HG03108 (cell line): ENCODE measurements around the gene PRICKLE3.
A peak's percentile ranks its signal among the peaks of the same experiment; 100 is the strongest.
"Not testable (repeated sequence)": the region's sequence is repeated elsewhere in the genome, so short reads cannot be mapped to it uniquely, and the experiment has no call there.

Experiments used
- ATAC-seq: cut with Tn5 transposase; IDR thresholded peaks from one replicate; pipeline ENCODE4 v1.9.1; 2021; ENCODE audit warnings: moderate library complexity; ENCODE audit not compliant: unreplicated experiment

The PRICKLE3 gene

DNA sequence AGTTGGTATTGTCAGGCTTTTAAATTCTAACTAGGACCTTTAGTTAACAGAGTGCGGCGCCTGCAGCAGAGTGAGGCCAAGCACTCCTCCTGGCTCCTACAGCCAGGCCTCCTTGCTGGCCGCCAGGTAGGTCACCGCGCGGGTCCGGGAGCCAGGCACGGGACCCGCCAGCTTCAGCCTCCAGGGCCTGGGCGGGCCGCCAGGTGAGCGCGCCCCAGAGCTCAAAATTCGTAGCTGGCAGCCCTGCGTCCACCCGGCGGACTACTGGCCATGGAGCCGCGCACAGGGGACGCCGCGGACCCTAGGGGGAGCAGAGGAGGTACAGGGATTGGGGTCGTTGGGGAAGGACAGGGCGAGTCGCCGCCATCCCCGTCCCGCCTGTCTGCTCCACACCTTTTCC is 23.6 kb downstream of the PRICKLE3 start, which contains the start of gene MAGIX:
Gene MAGIX (plus strand): TSS at position 139 of the 400 bp plus-strand sequence. CDS start 132 bp downstream, at position 271.
- ATAC-seq, result no peak

DNA sequence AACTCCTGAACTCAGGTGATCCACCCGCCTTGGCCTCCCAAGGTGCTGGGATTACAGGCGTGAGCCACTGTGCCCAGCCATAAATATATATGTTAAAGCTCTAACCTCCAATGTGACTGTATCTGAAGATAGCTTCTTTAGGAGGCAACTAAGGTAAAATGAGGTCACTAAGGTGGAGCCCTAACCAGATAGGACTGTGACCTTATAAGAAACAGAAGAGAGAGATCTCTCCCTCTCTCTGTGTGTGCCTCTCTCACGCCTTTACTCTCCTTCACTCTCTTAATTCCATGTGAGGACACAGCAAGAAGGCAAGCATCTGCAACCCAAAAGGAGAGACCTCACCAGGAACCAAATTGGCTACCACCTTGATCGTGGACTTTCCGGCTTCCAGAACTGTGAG is 24.5 kb downstream of the PRICKLE3 start:
- no peak for ATAC-seq

DNA sequence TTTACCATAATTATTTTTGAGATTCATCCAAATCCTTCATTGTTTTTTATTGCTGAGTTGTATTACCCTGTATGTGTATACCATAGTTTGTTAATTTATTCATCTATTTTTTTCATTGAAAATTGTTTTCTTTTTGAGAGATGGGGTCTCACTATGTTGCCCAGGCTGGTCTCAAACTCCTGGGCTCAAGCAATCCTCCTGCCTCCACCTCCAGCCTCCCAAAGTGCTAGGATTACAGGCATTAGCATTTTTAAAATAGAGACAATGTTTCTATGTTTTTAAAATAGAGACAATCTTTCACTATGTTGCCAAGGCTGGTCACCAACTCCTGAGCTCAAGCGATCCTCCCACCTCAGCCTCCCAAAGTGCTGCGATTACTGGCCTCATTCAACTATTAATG is 25.3 kb downstream of the PRICKLE3 start:
- ATAC-seq, result no peak

DNA sequence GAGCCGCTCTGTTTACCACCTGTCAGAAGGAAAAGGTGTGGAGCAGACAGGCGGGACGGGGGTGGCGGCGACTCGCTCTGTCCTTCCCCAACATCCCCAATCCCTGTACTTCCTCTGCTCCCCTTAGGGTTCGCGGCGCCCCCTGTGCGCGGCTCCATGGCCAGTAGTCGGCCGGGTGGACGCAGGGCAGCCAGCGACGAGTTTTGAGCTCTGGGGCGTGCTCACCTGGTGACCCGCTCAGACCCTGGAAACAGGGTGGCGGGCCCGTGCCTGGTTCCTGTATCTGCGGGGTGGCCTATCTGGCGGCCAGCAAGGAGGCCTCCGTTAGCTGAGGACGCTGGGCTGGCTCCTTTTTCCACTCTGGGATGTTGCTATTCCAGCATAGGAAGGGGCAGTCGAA is 29.0 kb downstream of the PRICKLE3 start:
- ATAC-seq, result no peak

DNA sequence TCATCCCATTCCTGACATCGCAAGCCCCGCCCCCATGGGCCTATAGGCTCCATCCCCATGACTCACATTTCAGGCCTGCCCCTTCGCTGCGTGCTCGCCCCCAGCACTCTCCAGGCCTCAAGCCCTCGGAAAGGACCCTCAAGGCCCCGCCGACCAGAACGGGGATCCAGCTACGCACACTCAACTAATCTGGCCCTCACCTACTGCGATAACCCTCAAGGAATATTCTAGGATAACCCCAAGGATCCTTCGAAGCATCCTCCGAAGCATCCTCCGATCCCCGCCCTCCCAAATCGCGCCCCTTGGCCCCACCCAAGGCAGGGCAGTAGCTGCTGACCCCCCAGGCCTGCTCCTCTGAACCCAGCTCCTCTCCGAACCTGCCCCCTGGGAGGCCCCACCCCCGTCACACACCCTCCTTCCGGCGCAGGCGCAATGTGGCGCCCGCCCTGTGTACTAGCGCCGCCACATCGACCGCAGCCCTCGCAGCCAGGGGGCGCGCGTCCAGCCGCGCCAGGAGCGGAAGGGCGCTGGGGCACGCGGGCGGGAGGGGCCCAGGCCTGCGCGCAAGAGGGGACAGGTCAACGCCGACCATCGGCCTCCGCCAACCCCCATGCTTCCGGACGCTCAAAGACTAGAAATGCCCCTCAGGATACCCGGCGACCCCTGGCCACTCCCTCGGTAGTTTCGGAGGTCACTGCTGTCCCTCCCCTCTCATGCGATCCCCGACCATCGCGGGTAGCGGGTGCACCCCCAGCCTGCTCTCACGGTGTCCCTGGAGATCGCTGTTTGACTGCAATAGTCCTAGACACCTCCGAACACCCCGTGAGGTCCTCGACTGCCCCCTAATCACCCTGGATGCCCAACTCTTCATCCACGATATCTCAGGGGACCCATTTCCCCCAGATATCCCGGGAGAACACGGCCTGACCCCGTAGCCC is 30.0 kb downstream of the PRICKLE3 start:
- ATAC-seq, result peak; percentile 78

DNA sequence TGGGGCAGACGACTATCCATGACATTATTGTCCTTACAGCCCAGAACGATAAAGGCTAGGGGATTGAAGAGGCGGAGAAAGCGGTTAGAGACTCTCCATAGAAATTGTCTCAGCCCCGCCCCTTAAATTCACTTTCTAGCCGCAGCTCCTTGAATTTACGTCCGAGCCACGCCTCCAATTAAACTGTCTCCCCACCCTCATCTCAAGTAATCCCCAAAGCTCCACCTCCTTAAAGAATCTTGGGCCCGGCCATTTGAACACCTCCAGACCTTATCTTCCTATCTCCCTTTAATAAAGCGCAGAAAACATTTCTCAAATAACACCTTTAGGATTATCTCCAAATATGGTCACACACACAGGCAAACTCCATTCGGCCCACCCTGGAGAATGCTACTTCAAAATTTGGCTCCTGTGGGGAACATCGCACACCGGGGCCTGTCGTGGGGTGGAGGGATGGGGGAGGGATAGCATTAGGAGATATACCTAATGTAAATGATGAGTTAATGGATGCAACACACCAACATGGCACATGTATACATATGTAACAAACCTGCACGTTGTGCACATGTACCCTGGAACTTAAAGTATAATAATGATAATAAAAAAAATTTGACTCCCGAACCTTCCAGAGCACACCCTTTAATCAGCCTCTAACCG is 30.8 kb downstream of the PRICKLE3 start:
- ATAC-seq, result no peak

DNA sequence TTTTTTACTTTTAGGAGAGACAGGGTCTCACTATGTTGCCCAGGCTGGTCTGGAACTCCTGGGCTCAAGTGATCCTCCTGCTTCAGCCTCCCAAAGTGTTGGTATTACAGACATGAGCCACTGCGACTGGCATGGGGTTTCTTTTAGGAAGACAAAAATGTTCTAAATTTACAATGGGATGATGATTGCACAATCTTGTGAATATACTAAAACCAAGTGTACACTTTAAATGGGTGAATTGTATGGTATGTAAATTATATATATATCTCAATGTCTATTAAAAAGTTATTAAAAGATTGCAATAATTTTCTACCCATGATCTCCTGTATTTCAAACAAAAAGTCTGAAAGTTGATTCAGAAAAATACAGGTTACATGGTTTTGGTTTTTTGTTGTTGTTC is 32.7 kb downstream of the PRICKLE3 start:
- ATAC-seq, result no peak

DNA sequence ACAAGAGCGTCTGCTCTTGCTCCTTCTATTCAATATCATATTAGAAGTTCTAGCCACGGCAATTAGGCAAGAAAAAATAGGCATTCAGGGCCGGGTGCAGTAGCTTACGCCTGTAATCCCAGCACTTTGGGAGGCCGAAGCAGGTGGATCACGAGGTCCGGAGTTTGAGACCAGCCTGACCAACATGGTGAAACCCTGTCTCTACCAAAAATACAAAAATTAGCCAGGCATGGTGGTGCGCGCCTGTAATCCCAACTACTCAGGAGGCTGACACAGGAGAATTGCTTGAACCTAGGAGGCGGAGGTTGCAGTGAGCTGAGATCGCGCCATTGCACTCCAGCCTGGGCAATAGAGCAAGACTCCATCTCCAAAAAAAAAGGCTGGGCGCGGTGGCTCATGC is 36.9 kb downstream of the PRICKLE3 start:
- not testable (repeated sequence) for ATAC-seq

DNA sequence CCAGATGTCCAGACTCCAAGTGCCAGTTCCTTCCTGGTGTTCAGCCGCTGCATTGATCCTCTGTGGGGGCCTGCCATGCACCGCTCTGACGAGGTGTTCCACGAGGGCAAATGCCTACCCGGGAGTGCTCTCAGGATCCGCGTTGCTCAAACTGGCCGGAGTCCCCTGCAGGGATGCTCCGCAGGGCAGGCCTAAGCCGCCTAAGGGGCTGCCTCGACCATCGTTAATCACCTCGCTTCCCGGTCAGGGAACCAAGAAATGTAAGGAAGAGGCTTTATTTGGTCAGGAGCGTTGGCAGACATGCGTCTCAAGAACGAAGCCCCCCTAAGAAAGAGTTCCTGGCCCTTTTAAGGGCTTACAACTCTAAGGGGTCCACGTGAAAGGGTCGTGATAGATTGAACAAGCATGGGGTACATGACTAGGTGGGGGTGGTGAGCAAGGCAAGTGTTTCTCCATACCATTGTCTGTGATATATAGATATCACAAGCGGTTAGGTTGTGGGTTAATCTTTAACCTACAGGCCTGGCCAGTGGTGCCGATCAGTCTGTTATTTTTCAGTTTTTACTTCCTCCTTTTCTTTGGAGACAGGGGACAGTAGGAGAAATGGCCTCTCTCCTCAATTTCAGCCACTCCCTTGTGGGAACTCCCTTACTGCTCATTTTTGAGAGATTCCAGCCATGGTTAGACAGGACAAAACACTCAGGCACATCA is 37.6 kb downstream of the PRICKLE3 start:
- ATAC-seq, result not testable (repeated sequence)

DNA sequence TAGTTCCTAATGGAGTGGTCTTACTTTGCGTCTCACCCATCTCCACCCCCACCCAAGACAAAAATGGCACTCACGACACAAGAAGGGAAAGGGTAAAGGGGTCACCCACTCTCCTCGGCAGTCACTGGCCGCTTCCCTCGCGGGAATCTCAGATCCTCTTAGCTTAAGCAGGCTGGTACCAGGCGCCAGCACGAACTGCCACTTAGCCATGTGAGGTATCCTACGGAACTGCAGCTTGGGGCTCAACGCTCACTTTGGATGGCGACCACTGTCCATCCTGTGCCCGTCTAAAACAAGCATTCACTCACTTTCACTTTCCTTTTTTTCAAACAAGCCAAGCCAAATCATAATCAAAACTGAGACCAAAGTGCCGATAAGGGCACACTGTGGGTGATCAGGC is 38.2 kb downstream of the PRICKLE3 start:
- no peak for ATAC-seq

DNA sequence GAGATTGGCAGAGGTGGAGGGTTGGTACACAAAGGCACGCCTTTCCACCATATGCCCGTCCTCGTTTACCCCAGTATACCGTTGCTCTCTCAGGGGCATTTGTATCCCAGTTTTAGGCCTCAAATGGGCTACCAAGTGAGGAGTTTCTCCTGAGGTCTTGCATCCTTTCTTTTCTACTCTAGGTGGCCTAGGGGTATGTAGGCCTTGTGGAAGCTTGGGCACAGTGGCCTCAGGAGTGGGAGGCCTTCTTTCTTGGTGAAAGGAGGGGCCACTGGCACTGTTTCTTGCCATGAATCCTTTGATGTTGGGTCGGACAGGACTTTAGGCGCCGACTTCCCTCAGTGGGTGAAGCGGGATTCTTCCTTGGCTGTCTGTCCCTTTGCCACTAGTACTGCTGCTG is 38.9 kb downstream of the PRICKLE3 start:
- no peak for ATAC-seq

DNA sequence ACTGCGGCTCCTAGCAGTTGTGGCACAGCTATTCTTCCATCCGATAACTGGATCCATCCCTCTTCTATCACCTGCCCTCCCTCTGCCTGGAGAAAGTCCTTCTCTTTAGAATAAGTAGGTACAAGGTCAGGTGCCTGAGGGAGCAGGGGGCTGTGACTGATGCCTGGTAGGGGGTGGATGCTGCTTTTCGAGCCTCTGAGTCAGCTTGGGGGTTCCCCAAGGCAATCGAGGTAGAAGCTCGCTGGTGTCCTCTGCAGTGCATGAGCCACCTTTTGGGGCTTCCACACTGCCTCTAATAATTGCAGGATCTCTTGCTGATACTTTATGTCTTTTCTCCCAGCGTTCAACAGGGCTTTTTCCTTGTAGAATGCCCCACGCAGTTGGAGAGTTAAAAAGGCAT is 43.0 kb downstream of the PRICKLE3 start:
- ATAC-seq, result not testable (repeated sequence)

DNA sequence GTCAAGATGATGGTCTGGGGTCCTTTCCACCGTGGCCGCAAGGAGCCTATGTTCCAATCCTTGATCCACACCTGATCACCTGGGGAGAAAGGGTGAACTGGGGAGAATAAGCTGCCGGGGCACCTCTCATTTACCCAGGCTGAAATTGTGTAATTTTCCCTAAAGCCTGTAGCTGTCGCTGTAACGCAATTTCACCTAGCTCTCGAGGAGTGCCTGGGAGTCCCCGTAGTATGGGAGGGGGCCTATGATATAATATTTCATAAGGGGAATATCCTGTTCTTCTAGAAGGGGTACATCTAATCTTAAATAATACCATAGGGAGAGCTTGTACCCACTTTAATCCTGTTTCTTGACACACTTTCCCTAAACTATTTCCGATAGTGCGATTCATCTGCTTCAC is 43.9 kb downstream of the PRICKLE3 start:
- ATAC-seq, result not testable (repeated sequence)

DNA sequence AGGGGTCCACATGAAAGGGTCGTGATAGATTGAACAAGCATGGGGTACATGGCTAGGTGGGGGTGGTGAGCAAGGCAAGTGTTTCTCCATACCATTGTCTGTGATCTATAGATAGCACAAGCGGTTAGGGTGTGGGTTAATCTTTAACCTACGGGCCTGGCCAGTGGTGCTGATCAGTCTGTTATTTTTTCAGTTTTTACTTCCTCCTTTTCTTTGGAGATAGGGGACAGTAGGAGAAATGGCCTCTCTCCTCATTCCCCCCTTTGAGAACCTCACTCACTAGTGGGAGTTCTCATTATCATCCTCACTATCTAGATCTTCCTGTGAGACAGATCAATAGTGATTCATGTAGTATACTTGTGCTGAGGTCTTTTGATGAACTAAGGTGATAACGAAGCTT is 46.5 kb downstream of the PRICKLE3 start:
- ATAC-seq, result no peak

DNA sequence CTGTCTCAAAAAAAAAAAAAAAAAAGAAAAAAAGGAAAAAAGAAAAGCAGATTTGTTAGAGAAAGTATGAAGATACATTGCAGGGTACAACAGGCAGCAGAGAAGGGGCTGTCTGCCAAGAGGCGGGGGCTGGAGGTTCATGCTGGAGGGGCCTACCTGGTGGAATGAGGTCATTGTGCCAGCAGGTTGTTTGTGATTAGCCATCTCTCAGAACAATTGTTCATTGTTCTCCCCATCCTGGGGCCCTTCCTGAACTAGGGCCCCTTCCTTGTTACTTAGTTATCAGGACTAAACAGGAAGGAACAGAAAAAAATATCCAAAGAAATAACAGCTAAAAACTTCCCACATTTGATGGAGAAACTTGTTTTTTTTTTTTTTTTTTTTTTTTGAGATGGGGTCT is 48.7 kb downstream of the PRICKLE3 start:
- ATAC-seq, result no peak

DNA sequence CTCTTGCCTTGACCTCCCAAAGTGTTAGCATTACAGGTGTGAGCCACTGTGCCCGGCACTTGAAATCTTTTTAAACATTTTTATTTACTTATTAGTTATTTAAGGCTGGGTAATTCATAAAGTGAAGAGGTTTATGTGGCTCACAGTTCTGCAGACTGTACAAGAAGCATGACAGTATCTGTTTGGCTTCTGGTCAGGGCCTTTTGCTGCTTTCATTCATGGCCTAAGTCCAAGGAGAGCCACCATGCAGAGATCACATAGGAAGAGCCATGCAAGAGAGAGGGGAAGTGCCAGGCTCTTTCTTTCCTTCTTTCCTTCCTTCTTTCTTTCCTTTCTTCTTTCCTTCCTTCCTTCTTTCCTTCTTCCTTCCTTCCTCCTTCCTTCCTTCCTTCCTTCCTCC is 52.4 kb downstream of the PRICKLE3 start:
- no peak for ATAC-seq

DNA sequence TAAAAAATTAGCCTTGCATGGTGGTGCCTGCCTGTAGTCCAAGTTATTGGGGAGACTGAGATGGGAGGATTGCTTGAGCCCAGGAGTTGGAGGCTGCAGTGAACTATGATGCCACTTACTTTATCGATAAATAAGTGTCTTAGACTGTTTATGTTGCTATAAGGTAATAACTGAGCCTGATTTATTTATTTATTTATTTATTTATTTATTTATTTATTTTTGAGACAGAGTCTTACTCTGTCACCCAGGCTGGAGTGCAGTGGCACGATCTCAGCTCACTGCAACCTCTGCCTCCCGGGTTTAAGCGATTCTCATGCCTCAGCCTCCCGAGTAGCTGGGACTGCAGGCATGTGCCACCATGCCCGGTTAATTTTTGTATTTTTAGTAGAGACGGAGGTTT is 53.9 kb downstream of the PRICKLE3 start:
- ATAC-seq, result not testable (repeated sequence)

DNA sequence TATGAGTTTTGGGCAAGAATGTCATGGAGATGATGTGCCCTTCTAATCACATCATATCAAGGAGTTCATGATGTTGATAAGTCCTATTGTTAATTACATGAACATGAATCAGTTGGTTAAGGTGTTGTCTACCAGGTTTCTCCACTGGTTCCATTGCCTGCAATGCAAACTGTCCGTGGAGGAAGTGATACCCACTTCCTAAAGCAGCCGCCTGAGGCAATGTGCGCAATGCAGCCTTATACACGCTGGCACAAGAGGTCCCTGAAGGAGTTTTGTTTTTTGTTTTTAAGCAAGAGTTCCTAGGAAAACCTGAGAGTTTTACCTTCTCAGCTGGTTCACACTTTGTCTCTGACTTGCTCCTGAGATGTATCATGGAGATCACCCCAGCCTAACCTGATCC is 56.7 kb downstream of the PRICKLE3 start:
- no peak for ATAC-seq

DNA sequence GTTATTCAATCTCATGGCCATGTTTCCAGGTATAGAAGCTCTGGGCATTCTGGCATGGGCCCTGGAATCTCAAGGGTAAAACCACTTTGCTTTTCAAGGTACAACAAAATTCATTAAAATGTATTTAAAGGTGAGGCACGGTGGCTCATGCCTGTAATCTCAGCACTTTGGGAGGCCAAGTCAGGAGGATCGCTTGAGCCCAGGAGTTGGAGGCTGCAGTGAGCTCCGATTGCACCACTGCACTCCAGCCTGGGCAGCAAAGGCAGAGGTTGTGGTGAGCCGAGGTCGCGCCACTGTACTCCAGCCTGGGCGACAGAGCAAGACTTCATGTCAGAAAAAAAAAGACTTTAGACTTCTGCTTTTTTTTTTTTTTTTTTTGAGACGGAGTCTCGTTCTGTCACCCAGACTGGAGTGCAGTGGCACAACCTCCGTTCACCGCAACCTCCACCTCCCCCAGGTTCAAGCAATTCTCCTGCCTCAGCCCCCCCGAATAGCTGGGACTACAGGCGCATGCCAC is 58.4 kb downstream of the PRICKLE3 start:
- not testable (repeated sequence) for ATAC-seq
